Measurements from ENCODE around the gene LYRM4.

GRCh38 chr6:5271926-5272325 is 11.2 kb upstream of the LYRM4 start:
- TF ChIP-seq ETS1 (IDR thresholded peaks at IDR 0.05): no peak
- TF ChIP-seq CTCF (conservative IDR thresholded peaks at IDR 0.05; ENCODE audit: low read depth in 2 of 2): no peak
- TF ChIP-seq POLR2AphosphoS5 (IDR thresholded peaks at IDR 0.05; ENCODE audit: low read depth): no peak
- no peak for TF ChIP-seq CREB1 (CRISPR knock-in tag; IDR thresholded peaks at IDR 0.05; ENCODE audit: low read depth)
- TF ChIP-seq REST (IDR thresholded peaks at IDR 0.05; ENCODE audit: unreplicated experiment): no peak
- no peak for TF ChIP-seq NANOG (IDR thresholded peaks at IDR 0.05; ENCODE audit: borderline replicate concordance)
- no peak for TF ChIP-seq EZH2 (IDR thresholded peaks at IDR 0.05; ENCODE audit: low read depth, unreplicated experiment)
- no peak for TF ChIP-seq EZH2phosphoT487 (IDR thresholded peaks at IDR 0.05; ENCODE audit: unreplicated experiment)
- TF ChIP-seq ZNF331 (CRISPR knock-in tag; IDR thresholded peaks at IDR 0.05; ENCODE audit: low read depth): no peak
- TF ChIP-seq ZNF114 (CRISPR knock-in tag; IDR thresholded peaks at IDR 0.05): no peak
- no peak for TF ChIP-seq STAT1 (IDR thresholded peaks at IDR 0.05; ENCODE audit: unreplicated experiment)
- TF ChIP-seq JUNB (IDR thresholded peaks at IDR 0.05; ENCODE audit: unreplicated experiment): no peak
